Activated T-cell treated with anti-CD3 and anti-CD28 coated beads, Interleukin-2, amount 50 U/mL, for 4 hours (primary cell): ENCODE results near the gene PIGU. TPM values are rescaled to one million over a fixed set of nuclear protein-coding genes. Genes with fewer than 3 reads are reported as not detected.
"Not testable (repeated sequence)": the region's sequence is repeated elsewhere in the genome, so short reads cannot be mapped to it uniquely, and the experiment has no call there.

Experiments used
- ATAC-seq, 2 donors: fragments of 200-7000 bp; cut with Tn5 transposase; one replicate each; pipeline ENCODE4 v1.10.0; 2021
- DNase-seq: peaks from one replicate; pipeline ENCODE4 v3.0.0-alpha.2; 2020
- H3K27me3 Mint-ChIP-seq: one replicate; pipeline ENCODE4 v1.8.0; 2021; ENCODE audit warnings: low read depth, mixed read lengths
- H3K36me3 Mint-ChIP-seq: one replicate; pipeline ENCODE4 v1.8.0; 2022; ENCODE audit warnings: mixed read lengths; ENCODE audit not compliant: insufficient read depth
- H3K4me1 Mint-ChIP-seq: one replicate; pipeline ENCODE4 v1.8.0; 2021; ENCODE audit warnings: low read depth, mixed read lengths
- H3K4me3 Mint-ChIP-seq: one replicate; pipeline ENCODE4 v1.8.0; 2021; ENCODE audit warnings: mild to moderate bottlenecking, moderate library complexity, mixed read lengths
- H3K9me3 Mint-ChIP-seq: one replicate; pipeline ENCODE4 v1.8.0; 2021; ENCODE audit warnings: mixed read lengths
- total RNA-seq, 3 donors: library from RNA; stranded (reverse); gene quantifications; one replicate each; pipeline ENCODE4 v1.2.1, GENCODE V29; 2021

Gene PIGU, protein sequence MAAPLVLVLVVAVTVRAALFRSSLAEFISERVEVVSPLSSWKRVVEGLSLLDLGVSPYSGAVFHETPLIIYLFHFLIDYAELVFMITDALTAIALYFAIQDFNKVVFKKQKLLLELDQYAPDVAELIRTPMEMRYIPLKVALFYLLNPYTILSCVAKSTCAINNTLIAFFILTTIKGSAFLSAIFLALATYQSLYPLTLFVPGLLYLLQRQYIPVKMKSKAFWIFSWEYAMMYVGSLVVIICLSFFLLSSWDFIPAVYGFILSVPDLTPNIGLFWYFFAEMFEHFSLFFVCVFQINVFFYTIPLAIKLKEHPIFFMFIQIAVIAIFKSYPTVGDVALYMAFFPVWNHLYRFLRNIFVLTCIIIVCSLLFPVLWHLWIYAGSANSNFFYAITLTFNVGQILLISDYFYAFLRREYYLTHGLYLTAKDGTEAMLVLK
- total RNA-seq, result 10 to 100 TPM; 21.5 to 27.3 (median 25.0) TPM

DNA sequence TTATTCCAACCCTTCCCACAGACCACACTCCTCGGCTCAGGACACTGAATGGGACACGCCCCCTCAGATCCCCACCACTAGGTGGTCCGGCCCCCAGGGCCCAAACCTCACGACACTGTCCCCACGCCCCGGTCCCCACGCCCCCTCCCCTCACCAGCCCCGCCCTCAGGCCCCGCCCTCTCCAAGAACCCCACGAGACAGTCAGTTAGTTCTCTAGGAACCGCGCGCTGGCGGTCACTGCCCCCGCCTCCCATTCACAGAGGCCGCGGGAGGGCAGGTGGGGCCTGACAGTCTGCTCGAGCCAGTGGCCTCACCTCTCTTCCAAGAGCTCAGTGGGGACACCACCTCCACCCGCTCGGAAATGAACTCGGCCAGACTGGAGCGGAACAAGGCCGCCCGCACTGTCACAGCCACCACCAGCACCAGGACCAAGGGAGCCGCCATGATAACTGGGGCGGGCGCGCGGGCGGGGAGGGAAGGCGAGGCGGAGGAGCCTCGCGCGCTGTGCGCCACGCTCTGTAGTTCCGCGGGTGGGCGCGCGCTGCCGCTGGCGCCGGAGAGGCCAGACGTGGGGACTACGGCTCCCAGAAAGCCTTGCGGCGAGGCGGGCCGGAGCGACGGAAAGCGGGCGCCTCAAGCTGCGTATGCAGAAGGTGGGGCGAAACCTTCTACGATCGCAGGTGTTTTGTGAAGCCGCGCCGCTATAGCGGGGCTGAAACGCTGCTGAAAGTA lies at the start of gene PIGU:
PIGU (minus strand) TSS at position 451 of the 732 bp plus-strand sequence; CDS start at position 444, 7 bp downstream.
- Mint-ChIP-seq H3K4me1 (peaks cover 13% of the 10 kb centered on the region), H3K9me3 (no peaks in the 10 kb centered on the region), H3K27me3 (no peaks in the 10 kb centered on the region), H3K4me3 (peak within 1 kb of the TSS; percentile 88), H3K36me3 (no peaks in the 10 kb centered on the region)
- DNase-seq (peak; percentile 93), ATAC-seq (peak; percentile 98 to 99)

DNA sequence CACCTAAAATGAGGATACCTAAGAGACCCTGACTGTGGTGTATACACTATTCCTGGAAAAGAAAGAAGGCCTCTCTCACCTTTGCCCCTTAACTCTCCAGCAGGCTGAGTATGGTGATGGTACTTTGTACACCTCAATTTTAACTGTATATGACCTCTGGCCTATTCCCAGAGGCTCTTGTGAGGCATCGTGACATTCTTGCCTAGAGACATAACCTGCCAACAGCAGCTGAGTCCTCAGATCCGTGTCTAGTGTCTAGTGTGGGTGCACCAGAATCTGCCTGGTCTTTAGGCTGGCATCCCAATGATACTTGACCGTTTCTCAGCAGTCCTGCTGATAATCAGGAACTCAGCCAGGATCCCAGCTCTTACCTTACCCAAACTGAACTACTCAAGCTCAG lies 47.3 kb upstream of the PIGU start:
- H3K36me3 Mint-ChIP-seq, result peaks cover 22% of the 10 kb centered on the region
- no peak for DNase-seq
- H3K4me1 Mint-ChIP-seq, result peaks cover 8% of the 10 kb centered on the region
- H3K4me3 Mint-ChIP-seq, result no peak overlapping the region
- H3K9me3 Mint-ChIP-seq, result no peaks in the 10 kb centered on the region
- ATAC-seq, result no peak
- no peaks in the 10 kb centered on the region for H3K27me3 Mint-ChIP-seq

DNA sequence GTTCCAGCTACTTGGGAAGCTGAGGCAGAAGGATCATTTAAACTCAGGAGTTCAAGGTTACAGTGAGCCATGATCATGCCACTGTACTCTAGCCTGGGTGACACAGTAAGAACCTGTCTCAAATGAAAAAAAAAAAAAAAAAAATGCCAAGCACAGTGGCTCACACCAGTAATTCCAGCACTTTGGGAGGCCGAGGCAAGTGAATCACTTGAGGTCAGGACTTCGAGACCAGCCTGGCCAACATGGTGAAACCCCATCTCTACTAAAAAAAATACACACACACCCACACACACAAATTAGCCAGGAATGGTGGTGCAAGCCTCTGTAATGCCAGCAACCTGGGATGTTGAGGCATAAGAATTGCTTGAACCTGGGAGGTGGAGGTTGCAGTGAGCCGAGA lies 45.7 kb upstream of the PIGU start:
- H3K9me3 Mint-ChIP-seq, H3K4me1 Mint-ChIP-seq, H3K4me3 Mint-ChIP-seq, DNase-seq, ATAC-seq, H3K27me3 Mint-ChIP-seq: not testable (repeated sequence)
- peaks cover 19% of the 10 kb centered on the region for H3K36me3 Mint-ChIP-seq

DNA sequence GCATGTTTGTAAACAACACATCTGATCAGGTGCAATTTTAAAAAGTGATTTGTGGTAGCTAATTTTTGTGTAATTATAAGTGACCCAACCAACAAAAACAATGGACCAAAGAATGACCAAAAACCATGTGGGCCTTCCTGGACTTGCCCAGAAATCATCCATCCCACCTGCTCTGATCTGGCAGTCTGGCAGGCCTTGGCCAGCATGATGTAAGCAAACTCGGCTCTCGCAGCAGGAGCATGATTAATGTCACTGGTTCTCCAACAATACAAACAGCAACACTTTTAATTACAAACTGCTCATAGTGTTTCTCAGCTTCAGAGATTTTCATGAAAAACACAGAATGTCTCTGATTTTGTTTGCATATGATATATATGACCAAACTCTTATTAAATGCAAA lies 43.4 kb upstream of the PIGU start:
- H3K36me3 Mint-ChIP-seq, result peaks cover 7% of the 10 kb centered on the region
- no peaks in the 10 kb centered on the region for H3K9me3 Mint-ChIP-seq
- peaks cover 10% of the 10 kb centered on the region for H3K4me1 Mint-ChIP-seq
- no peak overlapping the region for H3K4me3 Mint-ChIP-seq
- ATAC-seq (no peak), DNase-seq (no peak)
- no peaks in the 10 kb centered on the region for H3K27me3 Mint-ChIP-seq

DNA sequence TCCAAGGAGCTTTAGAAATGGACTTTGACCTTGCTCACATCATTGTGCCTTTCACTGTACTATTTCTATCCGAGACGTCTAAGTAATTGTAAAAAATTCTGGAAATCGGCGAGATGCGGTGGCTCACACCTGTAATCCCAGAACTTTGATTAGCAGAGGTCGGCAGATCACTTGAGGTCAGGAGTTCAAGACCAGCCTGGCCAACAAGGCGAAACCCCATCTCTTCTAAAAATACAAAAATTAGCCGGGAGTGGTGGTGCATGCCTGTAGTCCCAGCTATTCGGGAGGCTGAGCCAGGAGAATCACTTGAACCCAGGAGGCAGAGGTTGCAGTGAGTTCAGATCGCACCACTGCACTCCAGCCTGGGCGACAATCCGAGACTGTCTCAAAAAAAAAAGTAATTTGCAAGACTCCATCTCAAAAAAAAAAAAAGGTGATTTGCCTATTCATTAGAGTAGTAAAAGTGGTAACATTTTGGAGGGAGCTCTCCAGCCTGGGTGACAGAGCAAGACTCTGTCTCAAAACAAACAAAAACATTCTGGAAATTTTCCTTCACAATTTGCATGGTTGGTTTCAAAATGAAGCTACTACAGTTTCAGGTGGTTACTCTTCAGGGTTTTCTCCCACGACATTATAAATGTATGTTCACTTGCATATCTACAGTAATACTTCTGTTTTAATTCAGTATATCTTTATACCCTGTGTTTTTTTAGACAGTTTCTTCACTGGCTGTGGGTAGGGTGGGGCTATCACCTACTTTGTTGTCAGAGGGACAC lies 42.5 kb upstream of the PIGU start:
- ATAC-seq, result peak; percentile 76 to 81
- not testable (repeated sequence) for H3K36me3 Mint-ChIP-seq, DNase-seq, H3K27me3 Mint-ChIP-seq, H3K9me3 Mint-ChIP-seq, H3K4me1 Mint-ChIP-seq, H3K4me3 Mint-ChIP-seq

DNA sequence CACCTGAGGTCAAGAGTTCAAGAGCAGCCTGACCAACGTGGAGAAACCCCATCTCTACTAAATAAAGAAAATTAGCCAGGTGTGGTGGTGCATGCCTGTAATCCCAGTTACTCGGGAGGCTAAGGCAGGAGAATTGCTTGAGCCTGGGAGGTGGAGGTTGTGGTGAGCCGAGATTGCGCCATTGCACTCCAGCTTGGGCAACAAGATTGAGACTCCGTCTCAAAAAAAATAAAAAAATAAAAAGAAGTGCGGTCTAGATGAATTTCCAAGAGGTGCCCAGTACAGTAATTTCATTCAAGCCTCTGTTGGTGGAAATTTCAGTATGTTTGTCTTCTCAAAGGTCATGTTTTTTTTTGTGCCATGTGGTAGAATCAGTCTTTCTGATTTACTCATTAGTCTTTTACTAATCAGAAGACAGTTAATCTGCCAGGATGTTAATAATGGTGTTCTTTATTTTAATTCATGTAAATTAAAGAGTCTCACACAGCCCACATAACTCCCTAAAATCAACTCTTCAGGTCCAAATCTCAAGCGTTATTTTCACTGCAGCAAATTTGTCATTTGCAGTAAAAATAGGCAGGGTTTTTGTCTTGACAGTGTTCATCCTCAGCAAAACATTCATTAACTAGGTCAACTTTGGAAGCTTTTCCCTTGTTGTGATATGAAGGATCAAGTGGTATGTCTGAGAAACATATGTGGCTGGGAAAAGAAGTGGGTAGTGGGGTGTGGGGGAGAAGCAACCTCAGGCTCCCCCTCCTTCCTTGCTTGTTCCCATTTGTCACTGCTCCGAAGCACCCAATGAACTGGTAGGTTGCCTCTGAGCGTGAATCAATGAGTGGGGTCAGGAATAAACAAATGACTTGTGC lies 40.6 kb upstream of the PIGU start:
- no peaks in the 10 kb centered on the region for H3K9me3 Mint-ChIP-seq
- DNase-seq (no peak), ATAC-seq (no peak)
- no peaks in the 10 kb centered on the region for H3K27me3 Mint-ChIP-seq
- H3K36me3 Mint-ChIP-seq, result peaks cover 10% of the 10 kb centered on the region
- H3K4me3 Mint-ChIP-seq, result no peak overlapping the region
- H3K4me1 Mint-ChIP-seq, result peaks cover 15% of the 10 kb centered on the region

DNA sequence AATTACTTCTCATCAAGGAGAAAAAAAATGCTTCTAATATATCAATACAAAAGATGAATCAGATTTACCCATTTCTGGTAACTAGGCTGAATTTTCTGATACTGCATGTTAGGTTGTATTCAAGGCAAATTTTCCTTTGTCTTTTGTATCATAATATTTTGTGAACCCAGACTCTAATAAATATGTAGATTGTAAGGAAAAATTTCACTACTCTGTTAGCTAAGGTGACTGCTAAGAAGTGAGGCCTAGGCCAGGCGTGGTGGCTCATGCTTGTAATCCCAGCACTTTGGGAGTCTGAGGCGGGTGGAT lies 40.0 kb upstream of the PIGU start:
- no peak for ATAC-seq
- Mint-ChIP-seq H3K36me3 (peaks cover 10% of the 10 kb centered on the region), H3K4me1 (peaks cover 17% of the 10 kb centered on the region), H3K4me3 (no peak overlapping the region), H3K27me3 (no peaks in the 10 kb centered on the region), H3K9me3 (no peaks in the 10 kb centered on the region)
- no peak for DNase-seq

DNA sequence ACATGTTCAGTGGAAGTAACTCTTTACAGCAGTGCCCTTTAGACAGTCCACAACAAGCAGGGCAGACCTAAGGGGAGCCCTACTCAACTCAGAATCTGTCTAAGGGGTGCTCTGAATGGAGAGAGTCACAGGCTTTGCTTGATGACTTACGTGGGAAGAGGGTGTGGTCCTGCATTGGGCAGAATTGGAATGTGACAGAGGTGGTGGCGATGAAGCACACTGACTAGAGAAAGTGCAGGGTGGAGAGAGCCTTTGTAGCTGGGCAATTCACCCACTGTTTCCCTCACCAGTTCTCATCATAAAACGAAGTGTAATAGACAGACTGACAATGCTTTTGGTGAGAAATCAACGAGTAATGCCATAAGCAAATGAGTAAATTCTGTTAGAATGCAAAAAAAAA lies 38.5 kb upstream of the PIGU start:
- H3K9me3 Mint-ChIP-seq, result no peaks in the 10 kb centered on the region
- peaks cover 8% of the 10 kb centered on the region for H3K36me3 Mint-ChIP-seq
- H3K4me3 Mint-ChIP-seq, result no peak overlapping the region
- no peak for DNase-seq
- no peak for ATAC-seq
- peaks cover 19% of the 10 kb centered on the region for H3K4me1 Mint-ChIP-seq
- H3K27me3 Mint-ChIP-seq, result no peaks in the 10 kb centered on the region

DNA sequence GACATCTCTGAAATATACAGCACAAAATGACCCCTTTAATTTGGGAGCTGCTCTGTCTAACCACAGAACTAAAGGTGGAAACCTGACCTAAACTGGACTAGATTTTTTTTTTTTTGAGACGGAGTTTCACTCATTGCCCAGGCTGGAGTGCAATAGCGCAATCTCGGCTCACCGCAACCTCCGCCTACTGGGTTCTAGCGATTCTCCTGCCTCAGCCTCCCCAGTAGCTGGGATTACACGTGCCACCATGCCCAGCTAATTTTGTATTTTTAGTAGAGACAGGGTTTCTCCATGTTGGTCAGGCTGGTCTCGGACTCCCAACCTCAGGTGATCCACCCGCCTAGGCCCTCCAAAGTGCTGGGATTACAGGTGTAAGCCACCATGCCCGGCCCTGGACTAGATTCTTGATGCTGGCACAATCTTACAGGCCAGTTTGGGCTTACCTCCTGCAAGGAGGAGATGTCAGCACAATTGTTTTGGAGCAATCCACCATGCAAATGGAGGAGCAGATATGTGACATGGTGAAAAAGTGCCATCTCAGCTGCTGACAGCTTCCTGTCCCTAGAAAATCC lies 37.1 kb upstream of the PIGU start:
- H3K4me1 Mint-ChIP-seq, result peaks cover 14% of the 10 kb centered on the region
- H3K4me3 Mint-ChIP-seq, H3K36me3 Mint-ChIP-seq, H3K27me3 Mint-ChIP-seq, H3K9me3 Mint-ChIP-seq, ATAC-seq, DNase-seq: not testable (repeated sequence)

DNA sequence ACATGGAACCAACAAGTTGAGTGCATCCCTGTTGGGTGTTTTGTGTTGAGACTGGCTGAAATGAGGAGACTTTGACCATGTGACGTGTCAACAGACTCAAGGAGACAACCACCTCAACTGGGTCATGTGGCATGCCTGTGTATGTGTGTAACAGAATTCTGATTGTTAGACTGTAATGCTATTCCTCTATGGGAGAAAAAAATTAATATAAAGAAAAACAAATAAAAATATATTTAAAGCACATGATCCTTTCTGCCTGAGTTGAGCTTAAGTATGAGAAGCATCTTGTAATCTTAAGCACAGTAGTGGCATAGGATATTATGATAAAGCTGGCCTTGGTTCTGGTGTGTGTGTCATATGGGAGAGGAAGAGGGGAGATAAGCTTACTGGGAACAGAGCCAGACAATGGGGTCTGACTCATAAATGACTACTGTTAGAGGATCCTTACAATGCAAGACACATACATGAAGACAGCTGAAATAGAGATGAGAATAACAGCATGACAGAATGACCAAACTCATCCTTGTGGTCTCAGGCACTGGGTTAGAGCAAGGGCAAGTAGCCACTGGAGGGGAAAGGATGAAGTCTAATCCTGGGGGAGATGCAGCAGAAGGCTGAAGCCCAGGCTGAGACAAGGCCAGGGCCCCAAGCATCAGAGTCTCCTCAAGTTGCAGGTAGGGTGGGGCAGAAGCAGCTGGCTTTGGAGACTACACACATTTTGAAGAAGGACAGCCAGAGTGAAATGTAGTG lies 36.5 kb upstream of the PIGU start:
- Mint-ChIP-seq H3K4me1 (peaks cover 19% of the 10 kb centered on the region), H3K36me3 (peaks cover 7% of the 10 kb centered on the region), H3K9me3 (no peaks in the 10 kb centered on the region), H3K27me3 (no peaks in the 10 kb centered on the region), H3K4me3 (no peak overlapping the region)
- ATAC-seq (peak; percentile 16 to 19), DNase-seq (no peak)

DNA sequence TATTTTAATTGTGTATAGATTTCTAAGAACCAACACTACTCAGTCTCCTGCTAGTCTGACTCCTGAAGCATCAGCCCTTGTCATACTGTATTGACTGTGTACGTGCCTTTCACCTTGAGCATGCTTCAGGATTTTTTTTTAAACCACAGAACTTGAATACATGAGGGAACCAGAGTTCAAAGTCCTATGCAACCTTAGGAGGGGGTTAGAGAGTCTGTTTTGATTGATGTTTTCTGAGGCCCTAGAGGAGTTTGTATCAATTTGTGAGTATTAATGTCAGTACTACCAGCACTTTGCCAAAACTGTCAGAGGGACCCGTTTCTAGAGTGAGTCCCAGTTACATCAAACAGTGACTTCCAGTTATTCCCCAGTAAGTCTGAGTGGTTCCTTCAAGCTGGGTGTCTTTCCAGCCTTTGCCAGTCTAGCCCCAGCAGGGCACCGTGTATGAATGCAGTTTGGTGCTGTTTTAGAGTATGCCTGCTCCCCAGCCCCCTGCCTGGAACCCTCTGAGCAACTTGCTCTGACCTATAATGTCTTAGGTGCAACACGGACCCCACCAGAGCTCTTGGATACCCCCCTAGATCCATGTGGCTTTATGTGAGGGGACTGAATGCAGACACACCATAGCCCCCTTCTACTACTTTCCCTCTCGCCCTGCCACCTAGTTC lies 35.8 kb upstream of the PIGU start:
- Mint-ChIP-seq H3K4me1 (peaks cover 22% of the 10 kb centered on the region), H3K36me3 (peaks cover 7% of the 10 kb centered on the region), H3K27me3 (no peaks in the 10 kb centered on the region), H3K4me3 (no peak overlapping the region), H3K9me3 (no peaks in the 10 kb centered on the region)
- ATAC-seq (no peak), DNase-seq (no peak)

DNA sequence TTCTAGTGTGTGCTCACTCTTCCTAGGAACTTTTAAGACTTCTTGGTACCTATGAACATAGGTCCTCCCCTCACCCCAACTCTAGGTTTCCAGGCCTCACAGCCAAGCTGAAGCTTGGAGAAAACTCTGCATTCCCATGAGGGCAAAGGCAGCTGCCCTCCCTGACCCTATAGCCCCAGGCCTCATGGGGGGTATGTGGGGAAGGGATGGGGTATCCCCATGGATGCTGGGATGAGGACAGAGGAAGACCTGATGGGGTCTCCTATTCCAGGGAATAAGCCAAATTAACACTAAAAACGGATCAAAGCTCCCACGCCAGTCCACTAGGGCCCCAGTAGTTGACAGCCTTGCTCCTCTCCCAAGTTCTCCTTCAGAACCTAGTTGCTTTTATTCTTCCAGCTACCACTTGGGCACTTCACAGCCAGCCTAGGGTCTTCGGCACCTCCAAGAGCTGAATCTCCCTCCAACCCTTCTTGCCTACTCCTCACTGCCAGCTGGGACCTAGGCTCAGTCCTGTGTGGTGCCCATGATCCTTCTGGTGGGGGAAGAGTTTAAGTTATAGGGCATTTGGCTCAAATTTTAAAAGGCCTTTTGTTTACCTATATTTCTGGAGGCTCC lies 35.0 kb upstream of the PIGU start:
- H3K4me1 Mint-ChIP-seq, result peaks cover 22% of the 10 kb centered on the region
- no peak overlapping the region for H3K4me3 Mint-ChIP-seq
- H3K36me3 Mint-ChIP-seq, result peaks cover 7% of the 10 kb centered on the region
- H3K9me3 Mint-ChIP-seq, result no peaks in the 10 kb centered on the region
- DNase-seq (no peak), ATAC-seq (no peak)
- no peaks in the 10 kb centered on the region for H3K27me3 Mint-ChIP-seq
